ENCODE measurements around the gene FOXP3.

The FOXP3 gene

GRCh38 chrX:49287665-49288064, 23.2 kb upstream of the FOXP3 start:
- no peak overlapping the region for H3K23ac ChIP-seq (ENCODE audit: low read length in 2 of 2)
- H2AFZ ChIP-seq (ENCODE audit: low read depth, low read length) = no peak overlapping the region
- H3K4ac ChIP-seq (ENCODE audit: low read depth in 1 of 2, low read length in 2 of 2) = no peak overlapping the region

GRCh38 chrX:49286581-49286980, 22.1 kb upstream of the FOXP3 start:
- H3K23ac ChIP-seq (ENCODE audit: low read length in 2 of 2) = no peak overlapping the region
- WGBS = 98% methylated on average over 4 of the region's 4 CpGs
- peaks cover 3 to 11% of the 10 kb centered on the region in 2 experiments for H3K36me3 ChIP-seq (ENCODE audit: control insufficient read depth in 1 of 2, insufficient read depth in 2 of 2, low read depth in 1 of 2, low read length in 2 of 2)
- peaks cover 1% of the 10 kb centered on the region for H3K4me1 ChIP-seq (ENCODE audit: control insufficient read depth, insufficient read depth, low read depth, low read length)
- peaks cover 0 to 32% of the 10 kb centered on the region in 2 experiments for H3K27me3 ChIP-seq (ENCODE audit: control insufficient read depth in 1 of 2, insufficient read depth in 1 of 2, low read length in 2 of 2)
- H3K79me1 ChIP-seq (replicated peaks; ENCODE audit: low read length, poor library complexity, severe bottlenecking) = no peaks in the 10 kb centered on the region
- H3K4ac ChIP-seq (ENCODE audit: low read depth in 1 of 2, low read length in 2 of 2) = no peak overlapping the region
- no peak overlapping the region for H2BK5ac ChIP-seq (ENCODE audit: low read depth, low read length, poor library complexity, severe bottlenecking)
- H2AK5ac ChIP-seq (ENCODE audit: low read length, severe bottlenecking) = no peak overlapping the region
- H3K18ac ChIP-seq (ENCODE audit: low read depth in 1 of 2, low read length in 2 of 2) = no peak overlapping the region
- no peak overlapping the region for H4K8ac ChIP-seq (ENCODE audit: low read length)
- no peak overlapping the region for H3K14ac ChIP-seq (ENCODE audit: low read length in 2 of 2)
- H4K91ac ChIP-seq (ENCODE audit: low read length) = no peak overlapping the region
- H2BK12ac ChIP-seq (ENCODE audit: low read length in 2 of 2) = no peak overlapping the region
- H3K4me3 ChIP-seq (ENCODE audit: insufficient read depth in 1 of 2, low read depth in 1 of 2, low read length in 2 of 2) = no peak overlapping the region
- H3K27ac ChIP-seq (ENCODE audit: low read length, poor library complexity, severe bottlenecking) = no peak overlapping the region
- H3K9ac ChIP-seq (ENCODE audit: low read length) = no peak overlapping the region
- no peak overlapping the region for H2BK120ac ChIP-seq (ENCODE audit: low read depth, low read length)
- H2AFZ ChIP-seq (ENCODE audit: low read depth, low read length) = no peak overlapping the region
- DNase-seq = no peak
- H2BK15ac ChIP-seq (ENCODE audit: low read depth, poor library complexity, severe bottlenecking) = no peak overlapping the region
- no peak overlapping the region for H3K4me2 ChIP-seq (ENCODE audit: low read length, poor library complexity, severe bottlenecking)
- no peaks in the 10 kb centered on the region for H3K9me3 ChIP-seq (ENCODE audit: control insufficient read depth, low read length)

More at GRCh38 chrX:49287665-49288064, 23.2 kb upstream of the FOXP3 start:
- DNase-seq = no peak
- no peak overlapping the region for H2BK12ac ChIP-seq (ENCODE audit: low read length in 2 of 2)
- peaks cover 0 to 30% of the 10 kb centered on the region in 2 experiments for H3K27me3 ChIP-seq (ENCODE audit: control insufficient read depth in 1 of 2, insufficient read depth in 1 of 2, low read length in 2 of 2)
- H2BK5ac ChIP-seq (ENCODE audit: low read depth, low read length, poor library complexity, severe bottlenecking) = no peak overlapping the region
- H3K79me1 ChIP-seq (replicated peaks; ENCODE audit: low read length, poor library complexity, severe bottlenecking) = no peaks in the 10 kb centered on the region
- no peak overlapping the region for H3K9ac ChIP-seq (ENCODE audit: low read length)
- no peak overlapping the region for H3K27ac ChIP-seq (ENCODE audit: low read length, poor library complexity, severe bottlenecking)
- H2AK5ac ChIP-seq (ENCODE audit: low read length, severe bottlenecking) = no peak overlapping the region
- WGBS = 94% methylated on average over 1 of the region's 1 CpG
- H3K9me3 ChIP-seq (ENCODE audit: control insufficient read depth, low read length) = no peaks in the 10 kb centered on the region
- no peak overlapping the region for H2BK120ac ChIP-seq (ENCODE audit: low read depth, low read length)
- no peak overlapping the region for H3K14ac ChIP-seq (ENCODE audit: low read length in 2 of 2)
- no peaks in the 10 kb centered on the region for H3K4me1 ChIP-seq (ENCODE audit: control insufficient read depth, insufficient read depth, low read depth, low read length)
- no peak overlapping the region for H4K91ac ChIP-seq (ENCODE audit: low read length)
- peaks cover 3 to 11% of the 10 kb centered on the region in 2 experiments for H3K36me3 ChIP-seq (ENCODE audit: control insufficient read depth in 1 of 2, insufficient read depth in 2 of 2, low read depth in 1 of 2, low read length in 2 of 2)
- H3K4me2 ChIP-seq (ENCODE audit: low read length, poor library complexity, severe bottlenecking) = no peak overlapping the region
- no peak overlapping the region for H3K4me3 ChIP-seq (ENCODE audit: insufficient read depth in 1 of 2, low read depth in 1 of 2, low read length in 2 of 2)
- H4K8ac ChIP-seq (ENCODE audit: low read length) = no peak overlapping the region
- no peak overlapping the region for H3K18ac ChIP-seq (ENCODE audit: low read depth in 1 of 2, low read length in 2 of 2)
- H2BK15ac ChIP-seq (ENCODE audit: low read depth, poor library complexity, severe bottlenecking) = no peak overlapping the region

GRCh38 chrX:49286136-49286535, 21.6 kb upstream of the FOXP3 start:
- Histone ChIP-seq H2AFZ (ENCODE audit: low read depth, low read length) (no peak overlapping the region), H3K4ac (ENCODE audit: low read depth in 1 of 2, low read length in 2 of 2) (no peak overlapping the region), H2AK5ac (ENCODE audit: low read length, severe bottlenecking) (no peak overlapping the region), H3K23ac (ENCODE audit: low read length in 2 of 2) (no peak overlapping the region), H3K14ac (ENCODE audit: low read length in 2 of 2) (no peak overlapping the region), H4K91ac (ENCODE audit: low read length) (no peak overlapping the region), H2BK15ac (ENCODE audit: low read depth, poor library complexity, severe bottlenecking) (no peak overlapping the region), H3K27me3 (ENCODE audit: control insufficient read depth in 1 of 2, insufficient read depth in 1 of 2, low read length in 2 of 2) (peaks cover 0 to 30% of the 10 kb centered on the region in 2 experiments), H3K9ac (ENCODE audit: low read length) (no peak overlapping the region), H3K9me3 (ENCODE audit: control insufficient read depth, low read length) (no peaks in the 10 kb centered on the region), H2BK5ac (ENCODE audit: low read depth, low read length, poor library complexity, severe bottlenecking) (no peak overlapping the region), H3K36me3 (ENCODE audit: control insufficient read depth in 1 of 2, insufficient read depth in 2 of 2, low read depth in 1 of 2, low read length in 2 of 2) (peaks cover 3 to 11% of the 10 kb centered on the region in 2 experiments), H2BK120ac (ENCODE audit: low read depth, low read length) (no peak overlapping the region), H4K8ac (ENCODE audit: low read length) (no peak overlapping the region), H3K79me1 (replicated peaks; ENCODE audit: low read length, poor library complexity, severe bottlenecking) (no peaks in the 10 kb centered on the region), H3K4me1 (ENCODE audit: control insufficient read depth, insufficient read depth, low read depth, low read length) (peaks cover 1% of the 10 kb centered on the region), H2BK12ac (ENCODE audit: low read length in 2 of 2) (no peak overlapping the region), H3K4me2 (ENCODE audit: low read length, poor library complexity, severe bottlenecking) (no peak overlapping the region), H3K27ac (ENCODE audit: low read length, poor library complexity, severe bottlenecking) (no peak overlapping the region), H3K18ac (ENCODE audit: low read depth in 1 of 2, low read length in 2 of 2) (no peak overlapping the region), H3K4me3 (ENCODE audit: insufficient read depth in 1 of 2, low read depth in 1 of 2, low read length in 2 of 2) (no peak overlapping the region)
- WGBS = 96% methylated on average over 14 of the region's 18 CpGs
- DNase-seq = no peak

GRCh38 chrX:49284212-49284611, 19.7 kb upstream of the FOXP3 start:
- no peak overlapping the region for H2AFZ ChIP-seq (ENCODE audit: low read depth, low read length)
- no peak overlapping the region for H4K91ac ChIP-seq (ENCODE audit: low read length)
- 96% methylated on average over 3 of the region's 3 CpGs for WGBS
- no peak for DNase-seq
- peaks cover 1% of the 10 kb centered on the region for H3K4me1 ChIP-seq (ENCODE audit: control insufficient read depth, insufficient read depth, low read depth, low read length)
- peaks cover 0 to 26% of the 10 kb centered on the region in 2 experiments for H3K27me3 ChIP-seq (ENCODE audit: control insufficient read depth in 1 of 2, insufficient read depth in 1 of 2, low read length in 2 of 2)
- no peak overlapping the region for H2AK5ac ChIP-seq (ENCODE audit: low read length, severe bottlenecking)
- H3K27ac ChIP-seq (ENCODE audit: low read length, poor library complexity, severe bottlenecking) = no peak overlapping the region
- H3K4ac ChIP-seq (ENCODE audit: low read depth in 1 of 2, low read length in 2 of 2) = no peak overlapping the region
- H3K14ac ChIP-seq (ENCODE audit: low read length in 2 of 2) = no peak overlapping the region
- H3K36me3 ChIP-seq (ENCODE audit: control insufficient read depth in 1 of 2, insufficient read depth in 2 of 2, low read depth in 1 of 2, low read length in 2 of 2) = peaks cover 3 to 11% of the 10 kb centered on the region in 2 experiments
- H3K4me3 ChIP-seq (ENCODE audit: insufficient read depth in 1 of 2, low read depth in 1 of 2, low read length in 2 of 2) = no peak overlapping the region
- H2BK15ac ChIP-seq (ENCODE audit: low read depth, poor library complexity, severe bottlenecking) = no peak overlapping the region
- H3K79me1 ChIP-seq (replicated peaks; ENCODE audit: low read length, poor library complexity, severe bottlenecking) = peaks cover 2% of the 10 kb centered on the region
- no peak overlapping the region for H4K8ac ChIP-seq (ENCODE audit: low read length)
- H3K9ac ChIP-seq (ENCODE audit: low read length) = no peak overlapping the region
- no peaks in the 10 kb centered on the region for H3K9me3 ChIP-seq (ENCODE audit: control insufficient read depth, low read length)
- no peak overlapping the region for H2BK120ac ChIP-seq (ENCODE audit: low read depth, low read length)
- H3K23ac ChIP-seq (ENCODE audit: low read length in 2 of 2) = no peak overlapping the region
- no peak overlapping the region for H3K4me2 ChIP-seq (ENCODE audit: low read length, poor library complexity, severe bottlenecking)
- H2BK12ac ChIP-seq (ENCODE audit: low read length in 2 of 2) = no peak overlapping the region
- H2BK5ac ChIP-seq (ENCODE audit: low read depth, low read length, poor library complexity, severe bottlenecking) = no peak overlapping the region
- H3K18ac ChIP-seq (ENCODE audit: low read depth in 1 of 2, low read length in 2 of 2) = no peak overlapping the region

All from mesenchymal stem cell (in vitro differentiated cells and primary cell).